ENCODE data around the gene TM6SF1.

The TM6SF1 gene

DNA sequence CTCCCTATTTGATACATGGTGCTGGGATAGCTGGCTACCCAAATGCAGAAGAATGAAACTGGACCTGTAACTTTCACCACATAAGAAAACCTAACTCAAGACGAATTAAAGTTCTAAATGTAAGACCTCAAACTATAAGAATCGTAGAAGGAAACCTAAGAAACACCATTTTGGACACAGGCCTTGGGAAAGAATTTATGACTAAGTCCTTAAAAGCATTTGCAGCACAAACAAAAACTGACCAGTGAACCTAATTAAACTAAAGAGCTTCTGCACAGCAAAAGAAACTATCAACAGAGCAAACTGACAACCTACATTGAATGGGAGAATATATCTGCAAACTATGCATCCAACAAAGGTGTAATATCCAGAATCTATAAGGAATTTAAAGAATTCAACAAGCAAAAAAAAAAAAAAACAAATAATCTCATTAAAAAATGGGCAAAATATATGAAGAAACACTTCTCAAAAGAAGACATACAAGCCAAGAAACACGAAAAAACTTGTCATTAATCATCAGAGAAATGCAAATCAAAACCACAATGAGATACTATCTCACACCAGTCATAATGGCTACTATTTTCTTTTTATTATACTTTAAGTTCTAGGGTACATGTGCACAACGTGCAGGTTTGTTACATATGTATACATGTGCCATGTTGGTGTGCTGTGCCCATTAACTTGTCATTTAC is 63.2 kb downstream of the TM6SF1 start:
- no peak for DNase-seq (ENCODE audit: low read depth in 1 of 2, low spot score in 1 of 2)

DNA sequence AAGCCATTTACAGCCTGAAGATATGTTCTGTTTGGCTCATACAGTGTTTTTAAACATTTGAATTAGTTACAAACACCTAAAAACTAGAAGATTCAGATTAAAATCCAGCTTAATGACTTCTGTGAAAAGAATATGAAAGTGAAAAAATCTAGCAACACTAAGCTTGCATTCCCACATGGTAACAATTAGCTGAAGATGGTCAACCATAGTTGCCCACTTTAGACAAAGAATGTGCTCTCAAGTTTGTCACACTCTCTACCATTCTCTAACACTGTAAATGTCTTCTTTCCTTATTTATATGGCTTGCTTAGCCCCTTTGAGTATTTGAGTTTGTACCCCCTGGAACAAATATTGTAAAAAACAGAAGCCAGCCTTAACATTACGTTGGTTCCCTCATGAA is 67.4 kb downstream of the TM6SF1 start:
- no peak for DNase-seq (ENCODE audit: low read depth in 1 of 2, low spot score in 1 of 2)

DNA sequence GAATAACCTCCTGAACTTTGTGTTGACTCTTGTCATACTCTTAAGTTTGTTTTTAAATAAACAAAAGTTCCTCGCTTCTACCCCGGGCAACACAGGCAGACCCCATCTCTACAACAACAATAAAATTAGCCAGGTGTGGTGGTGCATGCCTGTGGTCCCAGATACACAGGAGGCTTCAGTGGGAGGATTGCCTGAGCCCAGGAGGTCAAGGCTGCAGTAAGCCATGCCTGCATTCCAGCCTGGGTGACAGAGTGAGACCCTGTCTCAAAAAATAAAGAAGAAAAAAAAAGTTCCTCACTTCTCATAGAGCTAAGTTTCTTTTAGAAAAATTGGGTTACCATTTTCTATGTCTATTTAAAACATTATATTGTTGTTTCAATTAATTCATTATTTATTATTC is 70.9 kb downstream of the TM6SF1 start:
- no peak for DNase-seq (ENCODE audit: low read depth in 1 of 2, low spot score in 1 of 2)

DNA sequence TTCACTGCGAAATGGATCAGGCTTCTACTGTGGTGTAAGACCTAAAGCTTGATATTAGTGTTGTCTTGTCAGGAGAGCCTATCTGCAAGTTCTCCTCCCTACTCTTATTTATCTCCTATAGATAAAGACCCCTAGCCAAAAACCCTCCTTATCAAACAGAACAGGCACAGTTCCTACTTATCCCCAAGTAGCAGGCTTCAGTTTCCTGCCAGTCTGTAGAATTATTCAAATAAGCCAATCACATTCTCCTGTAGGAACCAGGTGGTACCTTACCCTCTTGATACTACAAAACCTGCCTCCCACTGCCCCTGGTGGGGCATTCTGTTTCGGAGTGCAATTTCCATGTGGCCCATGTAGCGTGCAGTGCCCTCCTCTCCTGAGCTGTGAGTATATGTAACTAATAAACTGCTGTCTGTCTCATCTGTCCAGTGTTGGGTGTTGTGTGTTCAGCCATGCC is 71.5 kb downstream of the TM6SF1 start:
- no peak for DNase-seq (ENCODE audit: low read depth in 1 of 2, low spot score in 1 of 2)

DNA sequence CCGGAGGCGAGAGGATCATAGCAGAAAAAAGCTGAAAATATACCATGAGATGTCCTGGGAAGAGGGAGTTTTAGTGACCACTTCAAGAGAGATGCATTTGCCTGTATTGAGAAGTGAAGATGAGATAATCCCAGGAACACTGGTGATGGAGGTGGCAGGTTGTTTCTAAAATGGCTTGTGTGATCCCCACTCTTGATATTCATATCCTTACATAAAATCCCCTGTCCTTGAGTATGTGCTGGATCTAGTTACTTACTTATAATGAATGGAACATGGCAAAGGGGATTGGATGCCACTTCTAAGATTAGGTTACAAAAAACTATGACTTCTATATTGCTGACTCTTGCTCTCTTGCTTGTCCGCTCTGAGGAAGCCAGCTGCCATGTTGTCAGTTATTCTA is 78.1 kb downstream of the TM6SF1 start:
- DNase-seq (ENCODE audit: low read depth in 1 of 2, low spot score in 1 of 2): no peak

Measured in activated CD4-positive, alpha-beta T cell treated with anti-CD3 and anti-CD28 coated beads, Interleukin-2, amount 50 U/mL, for 24 hours (primary cell).